Measurements from ENCODE around the gene ATE1. TPM values are rescaled to one million over a fixed set of nuclear protein-coding genes. Genes with fewer than 3 reads are reported as not detected.

ATE1 gene
- total and polyA plus RNA-seq, 2 of the 4 experiments (the other 2 are of a cell fraction): 6.4 to 27.8 TPM

- dilution Hi-C loops (cut with HindIII; ENCODE audit: low sequenced_read_pairs, unreplicated experiment) (no loop called here), in situ Hi-C loops (cut with MboI; ENCODE audit: low sequenced_read_pairs) (no loop called here), intact Hi-C loops (cut with micrococcal nuclease) (loop anchor here (5.0 kb wide), 1 partner anchor 528 kb away; no protein-coding TSS in a partner anchor)
- Histone ChIP-seq H3K27ac (ENCODE audit: insufficient read depth, low read length) (no peak overlapping the region), H3K9me1 (ENCODE audit: insufficient read depth, low read length) (peaks cover 3% of the 10 kb centered on the region; the same call in 1 of the 2 replicates), H4K8ac (ENCODE audit: low read depth in 2 of 2, low read length in 2 of 2) (no peak overlapping the region), H4K91ac (ENCODE audit: insufficient read depth, low read depth, low read length) (no peak overlapping the region), H3K27me3 (ENCODE audit: control insufficient read depth, insufficient read depth, low read length) (no peaks in the 10 kb centered on the region), H3K9me3 (ENCODE audit: control insufficient read depth, insufficient read depth, low read length) (no peaks in the 10 kb centered on the region), H3K4me3 (ENCODE audit: insufficient read depth, low read depth, low read length) (no peak overlapping the region), H2AFZ (replicated peaks; ENCODE audit: low read length, poor library complexity) (no peak overlapping the region), H3K36me3 (ENCODE audit: control insufficient read depth, insufficient read depth, low read length) (0 out of 2 replicates have a peak, but pooled peaks cover 6% of the 10 kb centered on the region), H2BK15ac (ENCODE audit: low read depth, low read length) (no peak overlapping the region), H4K20me1 (ENCODE audit: insufficient read depth, low read length) (no peaks in the 10 kb centered on the region), H3K4me1 (ENCODE audit: control insufficient read depth, insufficient read depth, low read length) (no peaks in the 10 kb centered on the region), H3K23ac (ENCODE audit: low read depth, low read length) (no peak overlapping the region), H2BK5ac (ENCODE audit: low read depth, low read length, poor library complexity, severe bottlenecking) (no peak overlapping the region), H2AK9ac (replicated peaks; ENCODE audit: low read depth, low read length, poor library complexity) (no peak overlapping the region), H3K4ac (ENCODE audit: low read depth, low read length) (no peak overlapping the region), H4K5ac (ENCODE audit: low read depth, low read length) (no peak overlapping the region), H2AK5ac (ENCODE audit: low read depth, low read length) (no peak overlapping the region), H3K56ac (ENCODE audit: extremely low read depth, insufficient read depth, low read length) (no peak overlapping the region), H2BK120ac (ENCODE audit: low read depth, low read length) (no peak overlapping the region), H3K79me1 (ENCODE audit: low read depth in 1 of 2, low read length in 2 of 2) (peaks cover 0 to 3% of the 10 kb centered on the region in 2 experiments; a peak in 1 of 4 replicates), H3K18ac (ENCODE audit: low read depth, low read length) (no peak overlapping the region), H3K14ac (replicated peaks; ENCODE audit: low read depth, low read length) (no peak overlapping the region), H2BK20ac (ENCODE audit: low read depth, low read length) (no peak overlapping the region), H3K9ac (ENCODE audit: low read depth, low read length) (no peak overlapping the region), H3K4me2 (ENCODE audit: low read depth, low read length) (no peak overlapping the region)
- no peak for DNase-seq
- no CpG with 5 or more reads among the region's 2 CpGs for WGBS, 2 experiments (ENCODE audit: extremely low coverage in 2 of 2, insufficient read length in 1 of 2)
- POLR2A ChIA-PET (ENCODE audit: unreplicated experiment): no interaction called here
- BruUV-seq (replicated peaks): no TSS peak
- ATAC-seq (ENCODE audit: low read depth): no peak
- no peak for TF ChIP-seq RAD21 (IDR thresholded peaks at IDR 0.05; ENCODE audit: low read length)
- CTCF ChIA-PET: no interaction called here
These were observed 92.5 kb downstream of the ATE1 start for GRCh38 chr10:121835376-121835775.
